ENCODE results near the gene DPH7.

DNA sequence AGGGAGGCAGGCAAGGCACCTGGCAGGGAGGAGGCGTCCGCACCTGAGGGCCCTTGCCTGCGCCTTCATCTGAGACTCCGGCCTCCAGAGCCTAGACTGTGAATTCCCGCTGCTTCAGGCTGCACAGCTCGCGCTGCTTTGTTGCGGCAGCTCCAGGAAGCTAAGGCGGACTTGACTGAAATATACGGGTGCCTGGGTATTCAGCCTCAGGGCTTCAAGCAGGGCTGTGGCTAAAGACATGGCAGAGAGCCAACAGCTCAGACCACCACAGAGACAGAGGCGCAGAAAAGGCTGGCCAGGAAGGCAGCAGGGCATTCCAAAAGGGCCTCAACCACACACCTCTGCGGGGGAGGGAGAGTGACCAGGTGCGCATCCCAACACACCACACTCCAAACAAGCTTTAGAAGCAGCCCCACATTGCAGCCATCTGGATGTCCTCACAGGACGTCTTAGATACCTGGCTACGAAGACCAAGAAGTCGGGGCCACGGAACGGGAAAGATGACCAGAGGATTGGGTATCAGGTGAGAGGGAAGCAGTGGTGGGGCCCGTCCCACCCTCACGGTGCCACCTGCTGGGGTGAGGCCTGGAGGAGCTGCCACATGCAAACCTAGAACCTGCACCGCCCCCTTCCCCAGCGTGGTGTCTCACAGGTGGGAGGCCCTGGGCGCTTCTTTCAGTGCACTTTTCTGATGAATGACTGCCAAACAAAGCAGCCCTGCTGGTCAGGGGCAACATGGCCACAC is 1.7 kb upstream of the DPH7 start:
- TF ChIP-seq, protein P1, sequence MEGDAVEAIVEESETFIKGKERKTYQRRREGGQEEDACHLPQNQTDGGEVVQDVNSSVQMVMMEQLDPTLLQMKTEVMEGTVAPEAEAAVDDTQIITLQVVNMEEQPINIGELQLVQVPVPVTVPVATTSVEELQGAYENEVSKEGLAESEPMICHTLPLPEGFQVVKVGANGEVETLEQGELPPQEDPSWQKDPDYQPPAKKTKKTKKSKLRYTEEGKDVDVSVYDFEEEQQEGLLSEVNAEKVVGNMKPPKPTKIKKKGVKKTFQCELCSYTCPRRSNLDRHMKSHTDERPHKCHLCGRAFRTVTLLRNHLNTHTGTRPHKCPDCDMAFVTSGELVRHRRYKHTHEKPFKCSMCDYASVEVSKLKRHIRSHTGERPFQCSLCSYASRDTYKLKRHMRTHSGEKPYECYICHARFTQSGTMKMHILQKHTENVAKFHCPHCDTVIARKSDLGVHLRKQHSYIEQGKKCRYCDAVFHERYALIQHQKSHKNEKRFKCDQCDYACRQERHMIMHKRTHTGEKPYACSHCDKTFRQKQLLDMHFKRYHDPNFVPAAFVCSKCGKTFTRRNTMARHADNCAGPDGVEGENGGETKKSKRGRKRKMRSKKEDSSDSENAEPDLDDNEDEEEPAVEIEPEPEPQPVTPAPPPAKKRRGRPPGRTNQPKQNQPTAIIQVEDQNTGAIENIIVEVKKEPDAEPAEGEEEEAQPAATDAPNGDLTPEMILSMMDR (IDR thresholded peaks at IDR 0.05) = no peak
- no peak for TF ChIP-seq POLR2A (IDR thresholded peaks at IDR 0.05)
